ENCODE data around the gene CD160. TPM values are rescaled to one million over a fixed set of nuclear protein-coding genes. Genes with fewer than 3 reads are reported as not detected.
"Not testable (repeated sequence)": the region's sequence is repeated elsewhere in the genome, so short reads cannot be mapped to it uniquely, and the experiment has no call there.

CD160 gene
- total RNA-seq, 2 experiments from 2014 or later: not detected

DNA sequence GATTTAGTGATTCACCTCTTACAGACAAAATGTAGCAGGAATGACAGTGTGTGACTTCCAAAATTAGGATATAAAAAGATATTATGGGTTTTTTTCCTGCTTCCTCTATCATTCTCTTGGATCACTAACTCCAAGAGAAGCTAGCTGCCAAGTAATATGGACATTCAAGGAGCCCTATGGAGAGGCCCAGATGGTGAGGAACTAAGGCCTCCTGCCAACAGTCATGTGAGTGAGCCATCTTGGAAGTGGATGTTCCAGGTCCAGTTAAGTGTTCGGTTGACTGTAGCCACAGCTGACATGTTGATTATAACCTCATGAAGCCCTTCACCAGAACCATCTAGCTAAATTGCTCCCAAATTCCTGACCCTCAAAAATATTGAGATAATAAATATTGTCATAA is 38.8 kb downstream of the CD160 start:
- CTCF ChIA-PET: interaction anchor here (0.7 kb wide), 1 partner anchor 33 kb away, joined by 3 read pairs; no protein-coding TSS in a partner anchor
- TF ChIP-seq CTCF (IDR thresholded peaks at IDR 0.05): no peak
- intact Hi-C loops (cut with DNase I, micrococcal nuclease): no loop called here
- Mint-ChIP-seq H3K36me3 (ENCODE audit: low read depth) (peaks cover 79% of the 10 kb centered on the region), H3K27me3 (no peaks in the 10 kb centered on the region), H3K4me3 (no peak overlapping the region), H3K9me3 (no peaks in the 10 kb centered on the region), H3K27ac (no peak overlapping the region), H3K4me1 (ENCODE audit: low read depth) (no peaks in the 10 kb centered on the region)
- Histone ChIP-seq H3K4me3 (ENCODE audit: low read length) (no peak overlapping the region), H3K27me3 (ENCODE audit: control insufficient read depth in 1 of 2, insufficient read depth in 2 of 2, low read length in 2 of 2) (no peaks in the 10 kb centered on the region), H3K27ac (ENCODE audit: low read depth in 1 of 2, low read length in 2 of 2) (no peak overlapping the region), H3K9me3 (ENCODE audit: control insufficient read depth in 1 of 2, insufficient read depth in 1 of 2, low read length in 2 of 2) (peaks cover 0 to 8% of the 10 kb centered on the region in 2 experiments), H3K36me3 (ENCODE audit: insufficient read depth, low read length) (peaks cover 29% of the 10 kb centered on the region), H3K4me1 (ENCODE audit: insufficient read depth, low read length) (no peaks in the 10 kb centered on the region)
- DNase-seq (no peak), ATAC-seq (ENCODE audit: poor library complexity) (no peak)
- POLR2A ChIA-PET: no interaction called here

GRCh38 chr1:145758575-145758974 is 39.3 kb downstream of the CD160 start:
- Histone ChIP-seq H3K27me3 (ENCODE audit: control insufficient read depth in 1 of 2, insufficient read depth in 2 of 2, low read length in 2 of 2) (no peaks in the 10 kb centered on the region), H3K4me1 (ENCODE audit: insufficient read depth, low read length) (no peaks in the 10 kb centered on the region), H3K9me3 (ENCODE audit: control insufficient read depth in 1 of 2, insufficient read depth in 1 of 2, low read length in 2 of 2) (peaks cover 0 to 8% of the 10 kb centered on the region in 2 experiments), H3K36me3 (ENCODE audit: insufficient read depth, low read length) (peaks cover 29% of the 10 kb centered on the region), H3K27ac (ENCODE audit: low read depth in 1 of 2, low read length in 2 of 2) (no peak overlapping the region), H3K4me3 (ENCODE audit: low read length) (no peak overlapping the region)
- no peak overlapping the region for H3K27ac Mint-ChIP-seq
- H3K9me3 Mint-ChIP-seq: no peaks in the 10 kb centered on the region
- no peak for ATAC-seq (ENCODE audit: poor library complexity)
- POLR2A ChIA-PET: interaction anchor here (1.3 kb wide), 1 partner anchor 15 kb away, joined by 3 read pairs; no protein-coding TSS in a partner anchor
- CTCF ChIA-PET: interaction anchor here (0.7 kb wide), 1 partner anchor 33 kb away, joined by 3 read pairs; no protein-coding TSS in a partner anchor
- no peak overlapping the region for H3K4me3 Mint-ChIP-seq
- DNase-seq: no peak
- H3K4me1 Mint-ChIP-seq (ENCODE audit: low read depth): no peaks in the 10 kb centered on the region
- TF ChIP-seq CTCF (IDR thresholded peaks at IDR 0.05): no peak
- intact Hi-C loops (cut with DNase I, micrococcal nuclease): no loop called here
- H3K36me3 Mint-ChIP-seq (ENCODE audit: low read depth): peaks cover 79% of the 10 kb centered on the region
- no peaks in the 10 kb centered on the region for H3K27me3 Mint-ChIP-seq

DNA sequence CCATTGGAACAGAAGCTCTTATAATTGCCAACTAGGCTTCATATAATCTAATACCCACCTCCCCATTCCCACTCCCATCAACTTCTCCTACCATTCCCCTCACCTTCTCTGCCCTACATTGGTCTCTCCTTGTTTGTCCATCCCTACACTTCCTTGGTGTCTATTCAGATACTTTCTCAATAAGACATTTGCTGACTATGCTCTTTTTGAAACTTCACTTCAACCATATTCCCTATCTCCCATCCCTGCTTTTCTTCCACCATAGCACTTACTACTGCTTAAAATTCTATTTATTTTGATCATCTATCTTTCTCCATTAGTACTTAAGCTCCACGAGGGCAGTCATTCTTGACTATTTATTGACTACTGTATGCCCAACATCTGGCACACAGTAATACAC is 40.4 kb downstream of the CD160 start:
- intact Hi-C loops (cut with DNase I, micrococcal nuclease): no loop called here
- DNase-seq (no peak), ATAC-seq (ENCODE audit: poor library complexity) (no peak)
- ChIA-PET CTCF (no interaction called here), POLR2A (interaction anchor here (1.3 kb wide), 1 partner anchor 14 kb away, joined by 3 read pairs; no protein-coding TSS in a partner anchor)
- H3K27ac Mint-ChIP-seq: no peak overlapping the region
- H3K4me3 Mint-ChIP-seq: no peak overlapping the region
- no peaks in the 10 kb centered on the region for H3K27me3 Mint-ChIP-seq
- no peaks in the 10 kb centered on the region for H3K4me1 ChIP-seq (ENCODE audit: insufficient read depth, low read length)
- peaks cover 0 to 8% of the 10 kb centered on the region in 2 experiments for H3K9me3 ChIP-seq (ENCODE audit: control insufficient read depth in 1 of 2, insufficient read depth in 1 of 2, low read length in 2 of 2)
- H3K27me3 ChIP-seq (ENCODE audit: control insufficient read depth in 1 of 2, insufficient read depth in 2 of 2, low read length in 2 of 2): no peaks in the 10 kb centered on the region
- H3K27ac ChIP-seq (ENCODE audit: low read depth in 1 of 2, low read length in 2 of 2): no peak overlapping the region
- H3K4me1 Mint-ChIP-seq (ENCODE audit: low read depth): no peaks in the 10 kb centered on the region
- H3K36me3 ChIP-seq (ENCODE audit: insufficient read depth, low read length): peaks cover 29% of the 10 kb centered on the region
- H3K9me3 Mint-ChIP-seq: no peaks in the 10 kb centered on the region
- H3K36me3 Mint-ChIP-seq (ENCODE audit: low read depth): peaks cover 72% of the 10 kb centered on the region
- no peak for TF ChIP-seq CTCF (IDR thresholded peaks at IDR 0.05)
- no peak overlapping the region for H3K4me3 ChIP-seq (ENCODE audit: low read length)

GRCh38 chr1:145760395-145760949 is 41.2 kb downstream of the CD160 start:
- H3K9me3 Mint-ChIP-seq; H3K27ac Mint-ChIP-seq; H3K4me1 Mint-ChIP-seq (ENCODE audit: low read depth); H3K27me3 Mint-ChIP-seq; H3K27ac ChIP-seq (ENCODE audit: low read depth in 1 of 2, low read length in 2 of 2); ATAC-seq (ENCODE audit: poor library complexity); H3K4me1 ChIP-seq (ENCODE audit: insufficient read depth, low read length); intact Hi-C loops (cut with DNase I, micrococcal nuclease); H3K9me3 ChIP-seq (ENCODE audit: control insufficient read depth in 1 of 2, insufficient read depth in 1 of 2, low read length in 2 of 2); H3K4me3 ChIP-seq (ENCODE audit: low read length); CTCF ChIA-PET; H3K4me3 Mint-ChIP-seq; H3K27me3 ChIP-seq (ENCODE audit: control insufficient read depth in 1 of 2, insufficient read depth in 2 of 2, low read length in 2 of 2); DNase-seq; POLR2A ChIA-PET: not testable (repeated sequence)
- H3K36me3 ChIP-seq (ENCODE audit: insufficient read depth, low read length): peaks cover 29% of the 10 kb centered on the region
- H3K36me3 Mint-ChIP-seq (ENCODE audit: low read depth): peaks cover 69% of the 10 kb centered on the region

DNA sequence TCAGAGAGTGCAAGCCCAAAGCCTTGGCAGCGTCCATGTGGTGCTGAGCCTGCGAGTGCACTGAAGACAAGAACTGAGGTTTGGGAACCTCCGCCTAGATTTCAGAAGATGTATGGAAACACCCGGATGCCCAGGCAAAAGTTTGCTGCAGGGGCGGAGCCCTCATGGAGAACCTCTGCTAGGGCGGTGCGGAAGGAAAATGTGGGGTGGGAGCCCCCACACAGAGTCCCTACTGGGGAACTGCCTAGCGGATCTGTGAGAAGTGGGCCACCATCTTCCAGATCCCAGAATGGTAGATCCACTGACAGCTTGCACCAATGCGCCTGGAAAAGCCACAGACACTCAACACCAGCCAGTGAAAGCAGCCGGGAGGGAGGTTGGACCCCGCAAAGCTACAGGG is 42.2 kb downstream of the CD160 start:
- H3K9me3 Mint-ChIP-seq; H3K4me3 ChIP-seq (ENCODE audit: low read length); H3K27me3 ChIP-seq (ENCODE audit: control insufficient read depth in 1 of 2, insufficient read depth in 2 of 2, low read length in 2 of 2); CTCF ChIA-PET; intact Hi-C loops (cut with DNase I, micrococcal nuclease); DNase-seq; H3K4me1 Mint-ChIP-seq (ENCODE audit: low read depth); POLR2A ChIA-PET; H3K9me3 ChIP-seq (ENCODE audit: control insufficient read depth in 1 of 2, insufficient read depth in 1 of 2, low read length in 2 of 2); H3K27ac Mint-ChIP-seq; H3K27me3 Mint-ChIP-seq; H3K4me1 ChIP-seq (ENCODE audit: insufficient read depth, low read length); ATAC-seq (ENCODE audit: poor library complexity); H3K27ac ChIP-seq (ENCODE audit: low read depth in 1 of 2, low read length in 2 of 2); H3K4me3 Mint-ChIP-seq: not testable (repeated sequence)
- peaks cover 29% of the 10 kb centered on the region for H3K36me3 ChIP-seq (ENCODE audit: insufficient read depth, low read length)
- peaks cover 69% of the 10 kb centered on the region for H3K36me3 Mint-ChIP-seq (ENCODE audit: low read depth)

Data from CD4-positive, alpha-beta T cell (primary cell).